Activated T-cell treated with anti-CD3 and anti-CD28 coated beads, Interleukin-2, amount 50 U/mL, for 24 hours (primary cell): ENCODE results near the gene SERF1A.
"Not testable (repeated sequence)": the region's sequence is repeated elsewhere in the genome, so short reads cannot be mapped to it uniquely, and the experiment has no call there.

Source experiments
- DNase-seq: peaks from one replicate; pipeline ENCODE4 v3.0.0-alpha.2; 2020
- H3K27ac Mint-ChIP-seq: 2 replicates; pipeline ENCODE4 v1.8.0; 2020; ENCODE audit warnings: mild to moderate bottlenecking, mixed read lengths
- H3K27me3 Mint-ChIP-seq: 2 replicates; pipeline ENCODE4 v1.8.0; 2020; ENCODE audit warnings: mixed read lengths
- H3K36me3 Mint-ChIP-seq: 2 replicates; pipeline ENCODE4 v1.8.0; 2020; ENCODE audit warnings: low read depth, mixed read lengths
- H3K4me1 Mint-ChIP-seq: 2 replicates; pipeline ENCODE4 v1.8.0; 2020; ENCODE audit warnings: low read depth, mixed read lengths
- H3K4me3 Mint-ChIP-seq: 2 replicates; pipeline ENCODE4 v1.8.0; 2020; ENCODE audit warnings: mild to moderate bottlenecking, moderate library complexity, mixed read lengths
- H3K9me3 Mint-ChIP-seq: 2 replicates; pipeline ENCODE4 v1.8.0; 2020; ENCODE audit warnings: mixed read lengths

The SERF1A gene

DNA sequence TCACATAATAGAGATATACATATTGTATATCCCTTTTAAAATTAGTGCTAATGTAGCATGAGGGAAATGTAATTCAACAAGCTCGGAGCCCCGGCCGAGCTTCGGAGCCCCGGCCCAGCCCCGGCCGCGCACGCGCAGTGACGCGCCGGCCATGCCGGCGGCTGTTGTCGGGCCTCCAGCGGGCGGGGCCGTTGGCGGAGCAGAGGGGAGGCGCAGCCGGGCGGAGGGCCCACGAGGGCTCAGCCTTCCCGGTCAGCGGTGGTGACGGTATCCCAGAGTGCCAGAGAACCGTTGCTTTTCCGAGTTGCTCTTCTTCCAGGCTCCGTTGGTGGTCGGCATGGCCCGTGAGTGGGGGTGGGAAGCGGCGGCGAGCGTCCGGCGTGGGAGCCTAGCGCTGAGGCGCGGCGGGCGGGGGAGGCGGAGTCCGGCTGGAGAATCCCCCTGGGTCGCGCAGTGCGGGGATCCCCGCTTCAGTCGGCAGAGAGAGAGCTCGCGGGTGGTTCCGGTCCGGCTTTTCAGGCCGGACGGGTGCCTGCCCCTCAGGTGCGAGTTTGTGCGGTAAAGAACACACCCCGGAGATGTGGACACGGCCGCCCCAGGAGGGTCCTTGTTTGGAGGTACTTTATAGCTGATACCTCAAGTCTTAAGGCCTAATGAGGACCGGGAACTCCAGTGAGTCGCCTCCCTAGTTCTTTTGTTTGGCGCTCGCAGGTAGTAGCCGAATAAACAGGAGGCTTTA, at the start of gene SERF1A:
Gene SERF1A (plus strand): TSS at position 137 of the 739 bp plus-strand sequence. CDS start 201 bp downstream, at position 338.
- DNase-seq, H3K27ac Mint-ChIP-seq, H3K4me3 Mint-ChIP-seq, H3K4me1 Mint-ChIP-seq, H3K9me3 Mint-ChIP-seq, H3K27me3 Mint-ChIP-seq, H3K36me3 Mint-ChIP-seq: not testable (repeated sequence)

DNA sequence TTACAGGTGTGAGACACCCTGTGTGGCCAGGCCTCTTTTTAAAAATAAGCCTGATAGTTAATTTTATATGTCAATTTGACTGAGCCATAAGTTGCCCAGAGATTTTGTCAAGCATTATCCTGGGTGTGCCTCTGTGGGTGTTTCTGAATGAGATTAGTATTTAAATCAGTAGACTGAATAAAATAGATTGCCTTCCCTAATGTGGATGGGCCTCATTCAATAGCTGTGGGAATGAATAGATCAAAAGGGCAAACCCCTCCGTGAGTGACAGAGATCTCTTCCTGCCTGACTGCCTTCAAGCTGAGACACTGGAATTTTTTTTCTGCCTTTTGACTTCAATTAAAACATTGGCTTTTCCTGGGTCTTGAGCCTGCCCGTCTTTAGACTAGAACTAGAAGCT, 33.7 kb upstream of the SERF1A start:
- not testable (repeated sequence) for H3K27me3 Mint-ChIP-seq, H3K9me3 Mint-ChIP-seq, H3K36me3 Mint-ChIP-seq, DNase-seq, H3K4me1 Mint-ChIP-seq, H3K4me3 Mint-ChIP-seq, H3K27ac Mint-ChIP-seq

- H3K4me1 Mint-ChIP-seq = not testable (repeated sequence)
Observed at GRCh38 chr5:70870626-70871025, 29.8 kb upstream of the SERF1A start.

DNA sequence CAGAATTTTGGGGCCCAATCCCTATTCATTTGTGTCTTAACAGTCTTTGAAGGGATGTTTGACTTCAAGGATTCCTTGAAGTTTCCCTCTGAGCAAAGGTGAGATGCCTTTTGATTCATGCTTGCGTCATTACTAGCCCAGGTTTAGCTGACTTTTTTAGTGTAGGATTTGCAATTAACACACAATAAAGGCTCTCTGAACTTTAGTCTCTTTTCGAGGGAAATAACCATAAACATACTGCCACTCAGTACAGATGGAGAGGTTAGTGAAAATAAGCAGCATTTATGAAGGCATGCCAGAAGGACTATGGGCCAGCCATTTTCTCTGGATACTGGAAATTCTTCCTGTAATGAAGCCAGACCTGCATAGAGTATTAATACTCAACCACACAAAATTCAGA, 4.4 kb upstream of the SERF1A start:
- not testable (repeated sequence) for H3K36me3 Mint-ChIP-seq, H3K4me3 Mint-ChIP-seq, H3K9me3 Mint-ChIP-seq, H3K27me3 Mint-ChIP-seq, DNase-seq, H3K27ac Mint-ChIP-seq, H3K4me1 Mint-ChIP-seq

More at GRCh38 chr5:70870626-70871025, 29.8 kb upstream of the SERF1A start:
- not testable (repeated sequence) for H3K9me3 Mint-ChIP-seq, H3K27ac Mint-ChIP-seq, H3K4me3 Mint-ChIP-seq, DNase-seq, H3K36me3 Mint-ChIP-seq, H3K27me3 Mint-ChIP-seq

- H3K27ac Mint-ChIP-seq, H3K4me1 Mint-ChIP-seq, H3K36me3 Mint-ChIP-seq, DNase-seq, H3K4me3 Mint-ChIP-seq, H3K27me3 Mint-ChIP-seq, H3K9me3 Mint-ChIP-seq: not testable (repeated sequence)
Observed at GRCh38 chr5:70901272-70901571, 753 bp downstream of the SERF1A start.

- H3K27me3 Mint-ChIP-seq, H3K27ac Mint-ChIP-seq, H3K36me3 Mint-ChIP-seq, H3K4me3 Mint-ChIP-seq, H3K9me3 Mint-ChIP-seq, H3K4me1 Mint-ChIP-seq, DNase-seq: not testable (repeated sequence)
Observed at GRCh38 chr5:70906624-70907023, 6.2 kb downstream of the SERF1A start.

GRCh38 chr5:70916829-70917228, 16.4 kb downstream of the SERF1A start:
- H3K4me1 Mint-ChIP-seq, DNase-seq: not testable (repeated sequence)

GRCh38 chr5:70925211-70925562, 24.7 kb downstream of the SERF1A start:
- H3K4me3 Mint-ChIP-seq, H3K27ac Mint-ChIP-seq, H3K9me3 Mint-ChIP-seq, H3K4me1 Mint-ChIP-seq, DNase-seq, H3K36me3 Mint-ChIP-seq, H3K27me3 Mint-ChIP-seq: not testable (repeated sequence)

More at GRCh38 chr5:70916829-70917228, 16.4 kb downstream of the SERF1A start:
- not testable (repeated sequence) for H3K27me3 Mint-ChIP-seq, H3K27ac Mint-ChIP-seq, H3K9me3 Mint-ChIP-seq, H3K4me3 Mint-ChIP-seq, H3K36me3 Mint-ChIP-seq

DNA sequence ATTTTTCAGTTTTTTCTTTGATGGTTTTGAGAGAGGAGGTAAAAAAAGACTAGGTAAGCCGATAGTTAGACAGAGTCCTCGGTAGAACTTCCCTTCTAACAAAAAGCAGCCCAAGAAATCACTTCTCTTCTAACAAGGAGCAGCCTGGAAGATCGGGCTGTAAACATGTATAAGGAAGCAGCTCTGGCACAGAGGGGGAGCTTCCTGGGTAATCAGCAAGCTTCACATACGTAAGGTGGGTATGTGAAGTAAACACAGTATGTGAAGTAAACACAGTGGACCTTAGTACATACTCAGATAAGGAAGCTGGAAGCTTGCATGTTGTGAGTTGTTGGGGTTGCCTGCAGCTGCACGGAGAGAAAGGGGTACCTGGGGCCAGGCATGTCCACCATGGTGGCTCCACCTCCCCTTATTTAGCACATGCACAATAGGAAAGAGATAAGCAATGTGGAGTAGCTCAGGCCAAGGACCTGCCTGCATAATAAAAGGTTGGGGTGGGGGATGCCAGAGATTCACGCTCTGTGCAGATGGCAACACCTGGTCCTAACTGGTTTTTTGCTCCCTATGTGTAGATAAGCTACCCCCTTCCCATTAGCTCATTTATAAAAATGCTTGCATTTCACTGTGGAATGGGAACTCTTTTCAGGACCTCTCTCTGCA, 31.4 kb downstream of the SERF1A start:
- H3K27ac Mint-ChIP-seq, H3K27me3 Mint-ChIP-seq, H3K9me3 Mint-ChIP-seq, H3K4me3 Mint-ChIP-seq, H3K4me1 Mint-ChIP-seq, H3K36me3 Mint-ChIP-seq, DNase-seq: not testable (repeated sequence)

GRCh38 chr5:70932560-70932959, 32.1 kb downstream of the SERF1A start:
- not testable (repeated sequence) for H3K27ac Mint-ChIP-seq, DNase-seq, H3K36me3 Mint-ChIP-seq, H3K4me3 Mint-ChIP-seq, H3K4me1 Mint-ChIP-seq, H3K9me3 Mint-ChIP-seq, H3K27me3 Mint-ChIP-seq

GRCh38 chr5:70953068-70953467, 52.6 kb downstream of the SERF1A start:
- H3K27ac Mint-ChIP-seq, H3K9me3 Mint-ChIP-seq, DNase-seq, H3K4me3 Mint-ChIP-seq, H3K36me3 Mint-ChIP-seq, H3K4me1 Mint-ChIP-seq, H3K27me3 Mint-ChIP-seq: not testable (repeated sequence)
